Inflammatory macrophage treated with lipopolysaccharide for 1 hour (primary cell): ENCODE results near the gene EEF1A2.
A peak's percentile ranks its signal among the peaks of the same experiment; 100 is the strongest.
"Not testable (repeated sequence)": the region's sequence is repeated elsewhere in the genome, so short reads cannot be mapped to it uniquely, and the experiment has no call there.

Source experiments
- DNase-seq, 2 donors: peaks; one replicate each; pipeline ENCODE4 v3.0.0-alpha.2; 2020 to 2022

The EEF1A2 gene

DNA sequence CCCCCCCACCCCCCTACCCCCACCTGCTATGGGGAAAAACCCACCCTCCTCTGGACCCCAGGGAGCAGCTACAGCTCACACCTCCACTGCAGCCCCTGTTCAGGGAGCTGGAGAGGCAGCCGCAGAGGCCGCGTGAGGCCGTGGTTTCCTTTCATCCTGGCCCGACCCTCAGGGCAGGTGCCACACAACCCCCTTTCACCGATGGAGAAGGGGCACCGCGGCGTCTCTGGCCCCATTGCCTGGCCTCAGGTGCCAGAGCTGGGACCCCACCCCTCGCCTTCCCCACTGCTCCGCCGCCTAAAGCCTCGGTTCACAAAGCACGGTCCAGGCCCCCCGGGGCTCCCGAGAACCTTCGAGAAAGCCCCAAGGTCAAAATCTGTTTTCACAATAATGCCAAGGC, 14.6 kb downstream of the EEF1A2 start:
- DNase-seq = no peak

DNA sequence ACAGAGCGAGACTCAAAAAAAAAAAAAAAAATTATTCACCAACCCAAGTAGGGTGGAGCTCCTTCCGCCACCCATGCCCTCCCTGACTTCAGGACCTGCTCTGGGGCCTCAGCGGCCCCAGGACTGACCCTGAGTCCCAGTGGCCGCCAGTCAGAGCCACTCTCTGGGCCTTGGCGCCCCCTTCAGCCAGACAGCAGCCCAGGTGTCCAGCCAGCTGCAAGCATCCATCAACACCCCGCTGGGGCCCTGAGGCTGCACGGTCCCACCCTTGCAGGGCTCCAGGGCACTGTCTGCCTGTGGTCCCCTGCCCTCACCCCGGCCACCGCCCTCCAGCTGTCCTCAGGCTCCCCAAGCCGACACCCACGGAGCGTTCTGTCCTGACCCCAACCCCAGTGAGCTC, 15.0 kb downstream of the EEF1A2 start:
- no peak for DNase-seq

DNA sequence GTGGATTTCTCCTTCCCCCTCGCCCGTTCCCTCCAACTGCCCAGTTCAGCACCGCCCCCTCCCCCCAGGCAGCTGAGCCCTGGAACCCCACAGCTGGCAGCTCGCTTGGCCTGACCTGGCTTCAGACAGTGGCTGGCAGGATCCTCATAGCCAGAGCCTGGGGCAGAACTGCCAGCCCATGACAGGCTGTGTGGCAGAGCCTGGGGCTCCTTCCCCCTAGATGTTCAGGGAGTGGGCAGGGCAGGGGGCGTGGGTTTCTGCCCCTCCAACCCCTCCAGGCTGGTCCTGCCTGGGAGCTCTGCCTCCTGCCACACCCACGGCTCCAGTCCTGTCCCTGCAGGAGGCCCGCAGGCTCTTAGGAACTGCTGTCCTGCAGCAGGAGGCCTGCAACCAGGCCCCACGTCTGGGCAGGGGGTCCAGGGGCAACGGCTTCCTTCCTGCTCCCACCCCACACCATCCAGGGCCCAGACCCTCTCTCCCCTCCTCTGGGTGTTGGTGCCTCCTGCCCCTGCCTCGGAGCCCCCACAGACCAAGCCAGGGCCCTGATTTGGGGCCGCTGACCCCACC, 16.8 kb downstream of the EEF1A2 start:
- DNase-seq = no peak

DNA sequence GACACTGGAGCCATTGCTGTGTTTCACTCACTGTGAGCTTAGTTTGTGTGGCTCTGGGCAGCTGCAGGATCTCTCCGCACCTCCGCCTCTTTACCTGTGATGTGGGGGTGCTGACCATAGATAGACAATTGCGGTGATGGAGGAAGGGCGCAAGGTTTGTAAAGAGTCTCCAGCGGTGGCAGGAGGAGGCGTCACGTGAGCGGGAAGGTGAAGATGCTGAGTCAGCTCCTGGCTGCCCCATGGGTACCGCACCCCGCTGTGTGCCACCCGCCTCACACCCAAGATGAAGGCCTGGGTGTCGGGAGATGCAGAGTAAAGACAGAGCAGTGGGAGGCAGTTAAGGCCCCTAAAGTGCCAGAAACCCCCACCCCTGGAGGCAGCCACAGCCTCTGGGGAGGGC, 17.4 kb downstream of the EEF1A2 start:
- DNase-seq = no peak

DNA sequence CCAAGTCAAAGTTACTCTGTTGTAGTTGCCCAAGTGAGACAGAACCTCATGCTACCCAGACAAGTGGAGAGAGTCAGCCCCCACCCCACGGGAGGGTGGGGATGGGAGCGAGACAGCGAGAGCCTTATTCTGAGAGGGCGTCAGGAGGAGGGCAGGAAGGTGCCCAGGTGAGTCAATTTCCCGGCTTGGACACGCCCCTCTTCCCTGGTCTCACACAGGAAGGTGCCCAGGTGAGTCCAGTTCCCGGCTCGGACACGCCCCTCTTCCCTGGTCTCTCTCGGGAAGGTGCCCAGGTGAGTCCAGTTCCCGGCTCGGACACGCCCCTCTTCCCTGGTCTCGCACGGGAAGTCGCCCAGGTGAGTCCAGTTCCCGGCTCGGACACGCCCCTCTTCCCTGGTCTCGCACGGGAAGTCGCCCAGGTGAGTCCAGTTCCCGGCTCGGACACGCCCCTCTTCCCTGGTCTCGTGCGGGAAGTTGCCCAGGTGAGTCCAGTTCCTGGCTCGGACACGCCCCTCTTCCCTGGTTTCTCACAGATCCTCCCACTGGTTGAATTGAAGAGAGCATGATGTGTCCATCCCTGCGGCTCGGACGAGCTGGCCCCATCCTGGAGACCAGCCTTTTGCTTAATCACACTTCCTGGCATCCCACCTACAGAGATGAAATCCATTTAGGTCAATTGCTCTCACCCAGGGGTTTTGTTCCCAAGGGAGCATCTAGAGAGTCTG, 19.0 kb downstream of the EEF1A2 start:
- not testable (repeated sequence) for DNase-seq

DNA sequence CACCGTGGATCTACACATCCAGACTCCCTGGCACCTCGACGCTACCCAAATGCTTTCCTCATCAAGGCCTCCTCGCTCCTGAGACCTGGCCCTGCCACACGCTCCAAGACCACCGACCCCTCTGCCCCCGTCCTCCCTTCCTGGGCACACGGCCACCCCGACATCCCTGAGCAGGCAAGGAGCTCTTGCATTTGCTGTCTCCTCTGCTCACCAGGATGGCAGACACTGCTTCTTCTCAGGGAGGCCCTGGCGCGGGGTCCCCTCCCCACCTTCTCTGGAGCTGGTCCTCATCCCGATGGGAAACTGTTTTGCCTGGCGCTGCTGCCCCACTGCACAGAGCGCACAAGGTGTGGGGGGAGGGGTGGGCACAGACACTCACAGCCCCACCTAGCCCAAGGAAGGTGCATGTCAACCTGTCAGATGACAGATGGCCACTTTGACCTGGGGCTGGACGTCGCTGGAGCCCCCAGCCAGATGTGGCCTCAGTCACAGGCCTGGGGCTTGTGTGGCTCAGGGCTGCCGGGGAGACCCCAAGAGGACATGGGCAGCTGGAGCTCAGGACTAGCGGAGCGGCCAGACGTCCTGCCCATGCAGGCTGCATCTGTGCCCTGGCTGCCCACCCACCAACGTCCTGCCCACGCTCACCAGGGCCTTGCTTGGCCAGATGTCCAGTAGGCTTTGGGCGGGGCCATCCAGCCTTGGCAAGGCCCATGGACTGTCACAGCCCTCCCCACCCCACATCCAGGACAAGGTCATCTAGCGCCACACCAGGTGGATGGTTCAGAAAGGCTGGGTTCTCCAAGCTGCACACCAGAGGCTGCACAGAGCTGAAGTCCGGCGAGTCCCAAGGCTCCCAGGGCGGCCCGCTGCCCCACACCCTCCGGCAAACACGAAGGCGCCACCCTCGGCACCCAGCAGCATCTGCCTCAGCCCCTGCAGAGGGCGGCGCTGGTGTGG, 20.3 kb downstream of the EEF1A2 start:
- DNase-seq = no peak

DNA sequence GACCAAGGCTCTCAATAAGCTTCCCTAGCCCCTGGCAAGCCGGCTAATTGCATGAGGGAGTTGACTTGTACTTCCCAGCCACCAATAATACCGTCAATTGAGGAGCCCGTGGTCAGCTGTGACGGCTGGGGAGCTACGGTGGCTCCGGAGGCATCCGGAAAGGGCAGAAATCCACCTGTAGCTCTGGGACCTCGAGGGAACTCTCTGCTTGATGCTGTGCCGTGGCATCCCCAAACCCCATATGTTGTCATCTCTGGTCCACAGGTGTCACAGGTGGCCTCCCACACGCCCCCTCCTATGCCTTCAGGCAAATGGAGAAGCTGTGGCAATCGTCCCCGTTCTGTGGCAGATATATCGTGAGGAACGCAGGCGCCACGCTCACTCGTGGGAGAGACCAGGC, 20.9 kb downstream of the EEF1A2 start:
- no peak for DNase-seq

DNA sequence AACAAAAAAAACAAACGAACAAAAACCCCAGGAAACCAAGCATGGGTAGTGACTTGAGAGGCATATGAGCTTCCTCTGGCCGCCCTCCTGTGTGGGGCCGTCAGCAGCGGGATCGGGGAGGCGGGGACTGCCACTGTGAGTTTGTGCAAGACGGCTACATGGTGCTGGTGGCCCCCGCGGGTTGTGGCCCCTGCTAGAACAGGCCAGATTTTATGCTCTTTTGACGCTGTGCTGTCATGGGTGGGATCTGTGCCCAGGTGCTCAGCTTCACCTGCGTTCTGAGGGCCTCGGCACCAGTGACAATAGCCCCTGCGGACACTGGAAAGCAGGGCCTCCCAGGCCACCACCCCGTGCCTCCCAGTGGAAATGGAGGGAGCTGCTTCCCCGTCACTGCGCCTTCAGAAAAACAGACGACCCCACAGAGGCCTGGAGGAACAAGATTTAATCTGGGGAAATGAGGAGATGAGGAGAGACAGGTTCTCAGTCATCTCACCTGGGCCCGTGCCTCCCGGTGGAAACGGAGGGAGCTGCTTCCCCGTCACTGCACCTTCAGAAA, 21.7 kb downstream of the EEF1A2 start:
- DNase-seq = no peak

DNA sequence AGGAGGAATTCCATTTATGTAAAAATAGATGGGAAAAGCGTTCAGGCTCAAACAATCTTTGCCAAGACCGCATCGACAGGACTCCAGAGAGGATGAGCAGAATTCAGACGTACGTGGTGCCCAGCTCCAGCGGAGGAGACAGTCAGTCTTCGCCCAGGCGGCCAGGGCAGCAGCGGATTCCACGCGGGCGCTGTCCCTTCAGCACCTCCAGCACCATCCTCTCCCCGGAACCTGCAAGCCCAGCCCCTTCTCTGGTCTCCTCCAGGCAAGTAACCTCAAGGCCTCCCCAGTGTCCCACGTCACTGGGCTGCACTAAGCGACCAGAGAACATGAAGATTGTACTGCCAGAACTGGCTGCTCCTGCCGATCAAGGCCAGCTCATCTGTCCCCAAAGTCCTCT, 23.7 kb downstream of the EEF1A2 start:
- no peak for DNase-seq

DNA sequence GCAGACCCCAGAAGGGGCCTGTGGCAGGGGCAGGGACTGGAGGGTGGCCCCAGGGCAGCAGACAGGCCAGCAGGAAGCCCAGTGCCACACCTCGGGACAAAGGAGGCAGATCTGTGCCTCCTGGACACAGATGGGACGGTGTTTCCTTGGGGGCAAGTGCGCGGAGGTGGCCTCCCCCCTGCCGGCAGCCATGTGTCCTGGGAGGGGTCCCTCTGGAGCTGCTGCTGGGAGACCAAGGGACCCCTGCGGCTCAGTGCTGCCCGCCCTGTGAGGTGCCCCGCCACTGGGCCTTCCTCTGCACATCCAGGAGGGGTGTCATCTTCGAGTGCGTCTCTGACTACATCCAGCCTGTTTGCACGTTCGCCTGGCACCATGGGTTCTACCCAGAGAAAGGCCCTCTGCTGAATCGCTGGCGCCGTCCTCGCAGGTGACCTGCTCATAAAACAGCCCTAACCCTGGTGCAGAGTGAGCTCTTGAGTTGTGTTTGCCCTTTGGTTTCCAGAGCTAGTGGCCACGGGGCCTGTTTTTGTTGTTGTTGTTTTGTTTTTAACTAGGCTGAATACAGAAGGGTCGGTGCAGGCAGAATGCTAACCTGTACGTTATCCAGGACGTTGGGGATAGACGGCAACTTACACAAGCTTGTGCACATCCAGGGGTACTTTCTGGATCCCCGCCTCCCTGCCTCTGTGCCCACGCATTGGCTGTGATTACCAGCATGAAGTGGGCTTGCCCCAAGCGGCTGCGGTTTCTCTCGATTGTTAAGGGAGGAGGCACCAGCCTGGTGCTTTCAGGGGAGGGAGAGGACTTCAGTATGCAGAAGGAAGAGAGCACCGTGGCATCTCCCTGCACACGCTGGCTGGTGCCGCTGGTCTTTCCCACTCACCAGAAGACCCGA, 25.1 kb downstream of the EEF1A2 start:
- DNase-seq = peak in 1 of 2 donors; percentile 16

DNA sequence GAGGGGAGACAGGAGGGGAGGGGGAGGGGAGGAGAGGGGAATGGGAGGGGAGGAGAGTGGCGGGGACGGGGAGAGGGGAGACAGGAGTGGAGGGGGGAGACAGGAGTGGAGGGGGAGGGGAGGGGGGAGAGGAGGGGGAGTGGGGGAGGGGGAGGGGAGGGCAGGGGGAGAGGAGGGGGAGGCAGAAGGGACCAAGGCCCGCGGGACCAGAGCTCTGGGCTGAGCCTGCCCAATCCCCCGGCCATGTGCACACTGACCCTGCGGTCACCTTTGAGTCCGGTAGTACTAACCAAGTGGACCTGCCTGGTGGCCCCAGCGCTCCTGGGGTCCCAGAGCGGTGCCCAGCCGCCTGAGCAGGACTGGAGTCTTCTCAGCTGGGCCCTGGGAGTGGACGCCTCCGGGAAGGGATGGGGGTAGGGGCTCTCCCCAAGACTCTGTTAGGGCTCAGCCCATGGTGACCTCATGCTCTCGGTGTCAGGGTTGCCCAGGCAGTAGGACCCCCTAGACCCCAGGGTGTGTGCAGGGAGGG, 26.0 kb downstream of the EEF1A2 start:
- DNase-seq = no peak

DNA sequence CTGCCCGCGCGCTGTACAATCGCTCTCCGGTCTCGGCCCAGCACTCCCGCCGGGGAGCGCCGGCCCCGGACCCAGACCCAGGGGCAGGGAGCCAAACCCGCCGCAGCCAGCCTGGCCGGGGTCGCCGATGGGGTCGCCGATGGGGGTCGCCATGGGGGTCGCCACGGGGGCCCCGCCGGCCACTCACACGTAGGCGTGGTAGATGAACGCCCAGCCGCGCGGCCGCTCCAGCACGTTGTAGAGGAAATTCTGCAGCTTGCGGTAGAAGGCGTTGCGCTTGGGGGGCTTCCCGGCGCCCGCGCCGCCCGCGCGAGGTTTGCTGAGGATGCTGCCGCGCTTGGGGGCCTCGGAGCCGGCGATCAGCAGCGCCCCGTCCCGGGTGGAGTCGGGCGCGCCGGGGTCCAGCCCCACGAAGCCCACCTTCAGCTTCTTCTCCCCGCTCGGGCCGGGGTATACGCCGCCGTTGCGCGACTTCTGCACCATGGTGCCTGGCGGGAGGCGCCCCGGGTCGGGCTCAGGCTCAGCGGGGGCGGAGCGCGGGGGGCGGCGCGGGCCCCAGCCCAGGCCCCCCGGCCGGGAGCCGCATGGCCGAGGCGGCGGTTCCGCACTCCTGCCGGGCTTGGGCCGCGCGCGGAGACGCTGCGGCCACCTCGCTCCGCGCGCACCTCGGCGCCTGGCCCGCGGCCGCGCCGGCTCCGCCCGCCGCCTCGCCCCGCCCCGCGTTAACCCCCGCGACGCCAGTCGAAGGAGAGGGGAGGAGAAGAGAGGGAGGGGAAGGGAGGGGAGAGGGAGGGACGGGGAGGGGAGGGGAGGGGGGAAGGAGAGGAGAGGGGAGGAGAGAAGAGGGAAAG, 26.7 kb downstream of the EEF1A2 start, which contains the start of gene KCNQ2:
Gene KCNQ2 (minus strand): TSS at position 675 of the 851 bp plus-strand sequence. CDS start 192 bp downstream, at position 483.
- no peak for DNase-seq

DNA sequence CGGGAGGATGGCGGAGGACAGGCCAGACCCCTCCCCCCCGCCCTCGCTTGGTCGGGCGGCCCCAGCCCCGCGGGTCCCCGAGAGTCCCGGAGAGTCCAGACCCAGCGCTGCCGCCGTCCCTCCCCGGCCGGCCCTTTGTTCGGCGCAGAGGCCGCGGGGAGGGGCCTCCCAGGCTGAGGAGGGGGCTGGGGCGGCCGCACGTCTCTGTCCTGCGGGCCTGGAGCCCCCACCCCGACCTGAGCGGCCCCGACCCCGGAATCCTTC, 27.2 kb downstream of the EEF1A2 start:
- DNase-seq = no peak

DNA sequence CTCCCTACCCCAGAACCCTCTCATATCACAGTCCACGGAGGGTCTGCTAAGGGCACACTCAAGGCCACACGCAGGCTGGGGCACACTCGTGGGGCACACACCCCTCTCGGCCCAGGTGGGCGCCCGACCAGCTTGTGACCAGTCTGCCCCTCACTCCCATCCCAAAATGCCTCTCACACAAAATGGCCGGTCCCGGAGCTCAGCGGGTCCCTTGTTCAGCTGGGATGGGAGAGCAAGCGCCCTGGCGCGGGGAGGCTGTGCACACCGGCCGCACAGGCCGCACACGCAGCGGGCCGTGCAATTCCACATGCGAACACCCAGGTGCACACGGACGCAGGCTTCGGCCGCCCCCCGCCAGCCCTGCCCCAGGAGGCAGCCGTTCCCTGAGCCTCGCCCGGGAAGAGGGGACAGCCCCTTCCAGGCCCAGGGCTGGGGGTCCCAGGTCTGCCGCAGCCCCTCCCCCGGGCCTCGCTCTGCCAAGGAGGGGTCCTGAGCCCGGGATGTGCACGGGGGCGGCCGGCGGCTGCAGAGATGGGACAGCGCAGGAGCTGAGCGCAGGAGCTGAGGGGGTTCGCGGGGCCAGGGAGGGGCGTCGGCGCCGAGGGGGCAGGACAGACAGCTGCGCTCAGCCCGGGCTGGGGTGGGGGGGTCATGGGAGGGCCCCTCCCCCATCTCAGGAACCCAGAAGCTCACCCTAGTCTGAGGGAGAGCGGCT, 27.7 kb downstream of the EEF1A2 start:
- no peak for DNase-seq

DNA sequence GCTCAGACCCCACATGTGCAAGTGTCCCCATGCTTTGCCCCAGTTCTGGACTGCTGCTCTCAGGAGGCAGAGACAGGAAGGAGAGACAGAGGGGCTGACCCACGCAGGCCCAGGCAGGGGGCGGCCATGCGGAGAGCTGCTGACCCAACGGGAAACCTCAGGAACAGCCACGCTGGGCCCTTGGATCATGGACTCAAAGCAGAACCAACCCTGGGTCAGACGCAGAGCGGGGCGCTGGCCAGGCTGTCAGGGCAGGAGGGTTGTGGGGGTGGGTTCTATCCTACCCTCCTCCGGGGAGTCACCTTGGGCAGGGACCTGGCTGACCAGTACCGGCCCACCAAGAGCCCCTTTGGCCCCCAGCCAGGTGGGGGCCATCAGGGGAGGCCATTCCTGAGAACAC, 28.5 kb downstream of the EEF1A2 start:
- DNase-seq = no peak

DNA sequence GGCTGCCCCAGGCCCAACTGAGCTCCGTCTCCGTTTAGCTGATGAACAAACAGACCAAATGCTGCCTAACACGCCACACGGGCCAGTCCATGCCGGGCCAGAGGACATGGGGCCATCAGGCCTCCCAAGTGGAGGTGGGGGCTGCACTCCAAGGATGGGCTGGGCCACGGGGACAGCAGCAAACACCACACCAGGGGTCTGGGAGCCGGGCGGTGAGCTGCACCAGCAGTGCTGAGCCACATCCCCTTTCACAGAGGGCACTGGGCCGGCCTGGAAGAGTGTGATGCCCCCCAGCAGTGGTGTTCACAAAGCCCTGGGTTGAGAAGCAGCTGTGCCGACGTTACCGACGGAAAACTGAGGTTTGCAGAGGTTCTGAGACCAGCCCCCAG, 29.2 kb downstream of the EEF1A2 start:
- DNase-seq = no peak

DNA sequence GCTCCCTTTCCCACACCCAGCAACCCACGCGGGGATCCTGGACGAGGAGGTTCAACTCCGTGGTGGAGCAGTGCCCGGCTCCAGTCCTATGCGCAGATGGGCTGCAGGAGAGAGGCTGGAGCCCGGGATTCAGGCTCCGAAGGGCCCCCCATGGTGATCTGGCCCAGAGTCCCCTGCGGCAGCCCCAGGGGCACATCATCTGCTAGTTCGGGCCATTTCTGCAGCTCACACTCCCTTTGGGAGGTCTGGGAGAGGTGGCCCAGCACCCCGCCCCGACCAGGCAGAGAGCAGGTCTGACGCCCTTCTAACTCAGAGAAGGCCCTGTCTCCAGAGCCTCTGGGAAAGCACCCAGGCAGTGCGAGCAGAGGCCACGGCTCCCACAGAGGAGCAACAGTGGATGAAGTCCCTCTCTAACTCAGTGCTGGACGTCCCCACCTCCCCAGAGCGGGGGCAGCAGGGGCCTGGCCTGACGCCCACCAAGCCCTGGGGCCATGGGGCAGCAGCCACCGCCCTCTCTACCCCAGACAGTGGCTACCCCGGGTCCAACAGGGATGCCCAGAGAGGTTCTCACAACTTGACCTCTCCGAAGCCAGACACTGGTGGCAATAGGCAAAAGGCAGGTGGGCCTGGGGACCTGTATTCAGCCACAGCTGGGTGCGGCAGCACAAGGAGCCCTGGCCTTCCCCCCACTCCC, 29.7 kb downstream of the EEF1A2 start:
- DNase-seq = no peak

DNA sequence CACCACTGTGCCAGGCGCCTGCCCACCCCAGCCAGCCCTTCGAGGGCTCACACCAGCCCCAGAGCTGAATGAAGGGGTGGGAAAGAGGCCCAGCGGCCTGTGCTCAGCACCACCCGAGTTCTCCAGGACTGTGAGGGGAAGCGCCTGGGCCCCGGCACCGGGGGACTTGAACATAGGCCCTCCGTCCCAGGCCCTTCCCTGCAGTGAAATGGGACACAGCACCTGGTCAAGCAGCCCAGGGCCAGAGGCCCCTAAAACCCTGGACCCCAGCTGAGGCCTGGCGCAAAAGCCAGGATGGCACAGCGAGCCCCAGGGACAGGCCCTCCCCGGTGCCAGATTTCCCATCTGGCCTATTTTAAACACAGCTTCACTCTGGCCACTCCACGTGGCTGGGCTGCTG, 30.5 kb downstream of the EEF1A2 start:
- DNase-seq = no peak

DNA sequence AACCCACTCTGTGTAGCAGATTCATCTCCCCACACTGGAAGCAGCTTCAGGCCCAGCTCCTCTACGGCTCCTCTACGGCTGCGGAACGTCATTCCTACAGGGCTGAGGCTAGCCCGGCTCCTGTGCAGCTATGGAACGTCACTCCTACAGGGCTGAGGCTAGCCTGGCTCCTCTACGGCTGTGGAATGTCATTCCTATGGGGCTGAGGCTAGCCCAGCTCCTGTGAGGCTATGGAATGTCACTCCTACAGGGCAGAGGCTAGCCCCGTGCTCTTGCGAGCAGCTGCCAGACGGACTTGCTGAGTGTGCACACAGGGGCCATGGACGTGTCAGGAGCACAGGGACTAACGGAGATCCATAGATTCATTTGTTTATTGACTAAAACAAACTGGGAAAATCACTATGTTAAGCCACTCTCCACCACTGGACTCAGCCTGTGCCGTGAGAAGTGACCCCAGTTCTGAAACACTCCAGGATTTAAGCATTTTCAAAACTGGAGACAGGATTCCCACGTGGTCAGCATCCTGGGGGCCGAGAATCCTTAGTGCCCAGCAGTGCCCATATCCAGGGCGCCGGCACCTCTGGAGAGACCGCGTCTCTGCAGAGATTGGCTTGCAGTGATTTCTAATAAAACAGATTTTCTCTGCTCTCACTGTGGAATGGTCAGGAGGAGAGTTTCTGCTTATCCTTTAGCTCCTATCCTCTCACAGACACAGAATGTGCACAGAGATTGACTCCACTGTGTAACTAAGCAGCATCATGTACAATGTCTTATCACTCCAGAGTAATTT, 31.4 kb downstream of the EEF1A2 start:
- no peak for DNase-seq
